IPS-NIHi11 (cell line): ENCODE measurements around the gene PODN.

ENCODE experiments used
- DNase-seq: peaks from one replicate; pipeline ENCODE4 v3.0.0; 2012; ENCODE audit warnings: mixed read lengths, low spot score

The PODN gene

DNA sequence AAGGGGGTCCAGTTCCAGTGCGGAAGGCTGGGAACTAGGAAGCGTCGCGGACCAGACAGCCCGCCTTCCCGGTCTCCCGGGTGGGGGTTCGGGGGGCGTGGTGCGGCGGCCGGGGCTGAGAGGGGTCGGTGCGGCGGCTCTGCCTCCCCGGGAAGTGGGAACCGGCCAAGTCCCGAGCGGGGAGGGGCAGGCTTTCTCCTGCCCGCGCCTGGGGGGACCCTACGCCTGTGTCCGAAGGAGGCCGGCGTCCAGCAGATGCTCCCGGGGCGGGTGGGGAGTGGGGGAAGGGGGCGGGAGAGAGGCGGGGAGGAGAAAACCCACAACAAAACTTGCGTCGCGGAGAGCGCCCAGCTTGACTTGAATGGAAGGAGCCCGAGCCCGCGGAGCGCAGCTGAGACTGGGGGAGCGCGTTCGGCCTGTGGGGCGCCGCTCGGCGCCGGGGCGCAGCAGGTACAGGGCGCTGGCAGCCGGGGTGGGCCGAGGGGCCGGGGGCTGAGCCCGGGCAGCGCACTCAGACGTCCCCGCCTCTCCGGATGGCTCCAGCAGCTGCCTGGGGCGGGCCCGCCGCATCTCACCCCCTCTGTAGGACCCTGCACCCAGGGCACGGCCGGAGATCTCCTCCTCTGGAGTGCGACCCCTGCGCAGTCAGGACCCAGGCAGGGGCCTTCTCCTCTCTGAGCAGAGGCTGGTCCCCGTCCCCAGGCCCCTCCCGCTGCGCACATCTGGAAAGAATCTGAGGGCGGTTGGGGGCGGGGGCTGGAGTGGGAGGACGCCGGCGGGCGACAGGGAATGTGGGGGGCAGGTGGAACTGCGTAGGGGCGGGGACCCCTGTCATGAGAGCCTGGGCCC is at the start of gene PODN:
Gene PODN (plus strand): TSS at position 355 of the 849 bp plus-strand sequence. CDS start 7,643 bp downstream, outside the sequence.
- peak; percentile 66 for DNase-seq

GRCh38 chr1:53014791-53015507 is 47.1 kb upstream of the PODN start:
- peak; percentile 88 for DNase-seq

GRCh38 chr1:53015508-53015860 is 46.5 kb upstream of the PODN start:
- DNase-seq, result no peak

DNA sequence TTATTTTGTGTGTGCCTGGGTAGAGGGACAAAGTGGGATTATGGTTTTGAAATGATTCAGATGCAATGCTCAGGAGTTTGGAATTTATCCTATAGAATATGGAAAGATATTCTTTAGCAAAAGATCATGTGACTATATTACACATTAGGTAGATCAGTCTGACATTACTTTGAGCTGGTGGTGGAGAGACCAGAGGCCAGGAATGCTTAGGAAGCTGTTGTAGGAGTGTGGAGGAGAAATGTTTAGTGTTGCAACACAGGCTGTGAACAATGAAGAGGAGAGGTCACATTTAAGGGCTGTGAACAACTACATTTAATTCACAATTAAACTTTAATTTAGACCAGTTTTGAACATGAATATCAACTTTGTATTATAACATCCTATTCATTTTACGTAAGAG is 45.3 kb upstream of the PODN start:
- DNase-seq, result no peak

DNA sequence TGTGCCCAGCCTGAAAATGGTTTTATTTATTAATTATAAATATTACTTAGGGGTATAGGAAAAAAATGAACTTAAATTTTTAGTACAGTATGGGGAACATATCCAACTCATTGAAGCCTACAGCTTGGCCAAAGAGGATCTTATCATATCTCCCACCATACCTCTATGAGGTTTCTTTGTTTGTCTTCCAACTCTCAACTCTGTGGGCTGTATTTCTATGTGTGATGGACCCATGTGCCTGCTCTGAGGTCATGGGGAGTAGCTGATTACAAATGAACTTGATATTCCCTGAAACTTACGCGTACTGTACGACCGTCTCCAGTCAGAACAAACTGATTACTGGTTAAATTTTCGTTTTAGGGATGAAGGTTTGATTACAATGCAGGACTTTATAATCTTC is 41.4 kb upstream of the PODN start:
- no peak for DNase-seq

DNA sequence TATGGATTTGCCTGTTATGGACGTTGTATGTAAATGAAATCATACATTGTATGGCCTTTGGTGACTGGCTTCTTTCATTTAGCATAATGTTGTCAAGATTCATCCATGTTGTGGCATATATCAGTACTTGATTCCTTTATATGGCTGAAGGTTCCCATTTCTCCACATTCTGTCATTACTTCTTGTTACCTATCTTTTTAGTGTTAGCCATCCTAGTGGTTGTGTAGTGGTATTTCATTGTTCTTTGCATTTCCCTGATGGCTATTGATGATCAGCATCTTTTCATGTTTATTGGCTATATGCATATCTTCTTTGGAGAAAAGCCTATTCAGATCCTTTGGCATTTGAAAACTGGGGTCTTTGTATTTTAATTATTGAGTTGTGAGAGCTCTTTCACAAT is 39.8 kb upstream of the PODN start:
- no peak for DNase-seq

DNA sequence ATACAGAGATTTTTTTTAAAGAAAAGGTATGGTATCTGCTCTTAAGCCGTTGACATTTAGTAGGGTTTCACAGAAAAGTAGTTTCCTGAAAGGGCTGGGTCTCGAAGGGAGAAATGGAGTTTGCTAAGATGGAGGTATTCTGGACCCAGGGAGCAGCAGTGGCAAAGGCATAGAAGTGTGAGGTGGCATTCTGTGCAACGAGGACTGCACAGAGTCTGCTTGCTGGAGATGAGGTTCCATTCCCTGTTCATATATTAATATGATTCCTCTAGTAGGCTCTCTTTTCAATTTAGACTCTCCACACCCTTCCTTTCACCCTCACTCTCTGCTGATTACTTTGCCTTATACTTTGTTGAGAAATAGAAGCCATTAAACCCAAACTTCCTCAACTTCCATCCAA is 38.5 kb upstream of the PODN start:
- DNase-seq, result no peak

DNA sequence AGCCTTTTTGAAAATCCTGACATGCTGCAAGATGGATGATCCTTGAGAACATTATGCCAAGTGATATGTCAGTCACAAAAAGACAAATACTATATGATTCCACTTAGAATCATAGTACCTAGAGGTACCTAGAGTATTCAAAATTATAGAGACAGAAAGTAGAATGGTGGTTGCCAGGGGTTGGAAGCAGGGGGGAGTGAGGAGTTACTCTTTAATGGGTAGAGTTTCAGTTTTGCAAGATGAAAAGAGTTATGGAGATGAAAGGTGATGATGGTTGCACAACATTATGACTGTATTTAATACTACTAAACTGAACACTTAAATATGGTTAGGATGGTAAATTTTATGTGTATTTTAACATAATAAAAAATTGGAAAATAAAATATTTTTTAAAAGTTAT is 37.9 kb upstream of the PODN start:
- DNase-seq, result no peak

- DNase-seq, result peak; percentile 40
Measured at GRCh38 chr1:53025034-53025768, 36.8 kb upstream of the PODN start.

DNA sequence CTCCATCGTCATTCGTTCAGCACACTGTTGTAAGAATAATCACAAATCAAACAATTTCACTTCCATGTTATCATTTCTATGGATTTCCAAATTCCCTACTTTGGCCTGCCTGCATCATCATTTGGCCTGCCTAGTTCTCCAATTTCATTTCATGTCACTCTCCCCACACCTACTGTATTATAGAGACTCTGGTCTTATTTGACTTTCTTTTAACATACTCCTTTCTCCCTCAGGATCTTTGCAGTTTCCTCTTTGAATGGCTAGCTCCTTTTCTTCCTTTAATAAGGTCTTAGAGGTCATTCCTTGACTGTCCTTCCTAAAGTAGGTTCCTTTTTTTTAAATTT is 36.3 kb upstream of the PODN start:
- DNase-seq, result no peak

DNA sequence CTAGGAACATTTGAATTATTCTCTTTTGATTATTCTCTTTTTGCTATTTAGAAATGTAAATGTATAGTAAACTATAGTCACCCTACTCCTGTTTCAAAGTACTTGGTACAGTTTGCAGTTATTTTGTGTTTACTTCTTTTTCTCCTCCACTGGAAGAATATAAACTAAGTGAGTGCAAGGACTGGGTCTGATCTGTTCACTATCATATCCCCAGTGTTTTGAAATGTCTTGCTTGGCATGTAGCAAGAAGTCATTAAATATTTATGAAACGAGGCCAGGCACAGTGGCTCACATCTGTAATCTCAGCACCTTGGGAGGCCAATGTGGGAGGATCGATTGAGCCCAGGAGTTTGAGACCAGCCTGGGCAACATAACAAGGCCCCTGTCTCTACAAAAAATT is 35.8 kb upstream of the PODN start:
- DNase-seq, result no peak

DNA sequence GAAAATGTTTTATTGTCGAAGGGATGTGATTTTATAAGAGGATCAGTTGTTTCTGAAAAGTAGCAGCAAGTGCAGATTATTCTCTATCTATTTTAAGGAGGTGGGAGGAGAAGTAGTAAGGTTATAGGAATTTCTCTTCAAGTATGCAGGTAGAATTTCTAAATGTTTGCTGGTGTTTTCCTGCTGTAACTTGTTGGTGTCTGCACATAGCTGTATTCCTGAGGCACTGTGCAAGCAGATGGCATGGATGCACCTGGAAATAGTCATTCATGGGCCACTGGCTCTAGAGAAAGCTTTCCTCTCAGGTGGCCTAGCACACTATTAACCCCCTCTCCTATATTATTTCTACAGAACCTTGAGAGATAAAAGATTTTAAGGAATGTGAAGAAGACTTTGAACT is 30.3 kb upstream of the PODN start:
- DNase-seq, result no peak

DNA sequence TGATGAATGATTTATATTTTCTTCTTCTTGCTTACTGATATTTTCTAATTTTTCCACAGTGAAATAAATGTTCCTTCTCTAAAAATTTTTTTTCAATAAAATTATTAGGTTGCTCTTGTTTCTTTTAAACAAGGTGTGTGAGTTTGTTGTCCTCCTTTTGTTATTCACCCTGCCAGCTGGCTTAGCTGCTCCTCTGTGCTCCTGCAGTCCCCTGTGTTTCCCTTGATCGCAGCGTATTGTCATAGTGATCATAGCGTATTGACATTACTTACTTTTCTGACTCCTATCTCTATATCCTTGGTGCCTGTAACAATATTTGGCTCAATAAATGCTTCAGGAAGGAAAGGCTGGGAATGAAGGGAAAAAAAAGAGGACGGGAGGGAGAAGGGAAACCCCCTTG is 24.9 kb upstream of the PODN start:
- DNase-seq, result peak; percentile 38

DNA sequence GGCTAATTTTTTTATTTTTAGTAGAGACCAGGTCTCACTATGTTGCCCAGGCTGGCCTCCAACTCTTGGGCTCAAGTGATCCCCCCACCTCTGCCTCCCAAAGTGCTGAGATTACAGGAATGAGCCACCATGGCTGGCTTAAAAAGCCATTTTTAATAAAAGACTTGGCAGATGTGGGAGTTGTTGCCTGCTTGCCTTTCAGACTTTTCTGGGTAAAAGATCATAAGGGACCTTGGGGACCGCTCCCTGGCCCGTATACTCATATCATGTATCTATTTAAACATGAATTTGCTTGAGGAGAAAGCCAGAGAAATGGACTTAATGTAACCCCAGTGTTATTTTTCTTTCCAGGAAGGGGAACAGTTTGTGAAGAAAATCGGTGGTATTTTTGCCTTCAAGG is 23.4 kb upstream of the PODN start:
- DNase-seq, result no peak

DNA sequence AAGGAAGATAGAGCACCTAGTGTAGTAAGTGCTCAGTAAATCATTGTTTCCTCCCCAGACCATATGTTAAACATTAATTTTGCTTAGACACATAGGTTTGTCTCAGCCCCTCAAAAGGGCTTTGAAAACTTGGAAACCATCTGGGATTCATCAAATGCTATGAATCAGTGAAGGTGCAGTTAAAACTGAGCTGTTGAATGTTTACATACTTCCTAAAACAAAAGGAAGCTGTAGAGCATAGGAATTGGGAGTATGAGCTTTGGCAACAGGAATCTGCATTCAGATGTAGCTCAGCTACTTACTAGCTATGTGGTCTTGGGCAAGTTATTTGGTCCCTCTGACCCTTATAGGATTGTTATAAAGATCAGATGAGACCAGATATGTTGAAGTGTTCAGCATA is 18.7 kb upstream of the PODN start:
- DNase-seq, result no peak

DNA sequence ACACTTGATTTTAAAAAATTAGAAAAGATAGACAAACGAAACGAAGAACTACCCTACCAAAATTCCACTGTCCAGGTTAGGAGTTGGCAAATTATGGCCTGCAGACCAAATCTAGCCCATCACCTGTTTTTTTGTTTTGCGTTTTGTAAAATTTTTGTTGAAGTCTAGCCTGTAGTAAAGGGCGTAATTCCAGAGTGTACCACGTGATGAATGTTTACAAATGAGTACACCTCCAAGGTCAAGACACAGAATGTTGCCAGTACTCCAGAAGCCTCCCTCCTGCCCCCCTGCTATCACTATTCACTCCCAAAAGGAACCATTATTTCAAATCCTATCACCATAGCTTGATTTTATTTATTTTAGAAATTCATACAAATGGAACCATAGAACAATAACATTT is 17.1 kb upstream of the PODN start:
- DNase-seq, result no peak

DNA sequence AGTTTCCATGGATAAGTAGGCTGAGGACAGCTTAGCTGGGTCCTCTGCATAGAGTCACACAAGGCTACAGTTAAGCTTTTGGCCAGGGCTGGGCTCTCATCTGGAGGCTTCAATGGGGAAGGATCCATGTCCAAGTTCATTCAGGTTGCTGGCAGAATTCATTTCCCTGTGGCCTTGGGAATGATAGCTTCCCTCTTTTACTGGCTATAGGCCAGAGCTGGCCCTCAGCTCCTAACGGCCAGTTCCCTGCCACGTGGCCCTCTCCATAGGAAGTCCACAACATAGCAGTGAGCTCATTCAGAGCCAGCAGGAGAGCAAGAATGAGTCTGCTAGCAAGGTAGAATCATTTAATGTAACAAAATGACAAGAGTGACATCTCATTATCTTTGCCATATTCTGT is 15.1 kb upstream of the PODN start:
- DNase-seq, result peak; percentile 39

DNA sequence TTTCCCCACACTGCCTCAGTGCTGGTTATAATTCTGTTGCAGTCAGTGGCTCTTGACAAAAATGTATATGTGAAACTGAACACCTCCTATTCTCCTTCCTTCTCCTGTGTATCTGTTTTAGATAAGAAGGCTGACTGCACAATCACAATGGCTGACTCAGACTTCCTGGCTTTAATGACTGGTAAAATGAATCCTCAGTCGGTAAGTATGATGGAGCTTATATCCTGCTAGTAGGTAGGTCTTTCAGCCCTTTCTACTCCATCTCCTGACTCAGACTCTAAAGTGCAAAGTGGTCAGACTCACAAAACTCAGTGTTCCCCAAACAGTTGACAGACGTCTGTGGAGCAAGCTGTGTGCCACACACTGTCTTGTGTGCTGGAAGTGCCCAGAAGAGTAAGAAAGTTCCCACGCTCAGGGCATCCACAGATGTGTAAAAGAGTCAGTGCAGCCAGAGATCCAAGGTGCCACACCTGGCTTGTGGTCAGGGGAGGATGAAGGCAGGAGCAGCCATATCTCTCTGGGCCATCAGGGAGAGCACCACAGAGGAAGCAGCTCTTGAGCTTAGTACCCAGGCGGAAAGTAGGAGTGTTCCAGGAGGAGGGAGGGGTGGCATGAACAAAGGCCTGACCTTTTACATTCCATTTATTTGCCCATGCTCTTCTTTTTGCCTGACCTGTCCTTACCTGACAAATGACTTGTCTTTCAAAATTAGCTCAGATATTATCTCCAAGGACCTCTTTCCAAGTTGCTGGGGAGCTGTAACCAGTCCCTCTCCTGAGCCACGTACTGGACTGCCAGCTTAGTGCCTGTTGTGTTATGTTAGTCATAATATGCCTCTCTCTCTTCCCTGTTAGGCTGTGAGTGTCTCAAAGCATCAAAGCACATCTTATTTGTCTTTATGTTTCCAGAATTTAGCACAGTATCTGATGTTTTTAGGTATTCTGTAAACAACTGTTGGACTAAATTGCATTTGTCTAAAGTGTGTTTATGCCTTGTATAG is 14.0 kb upstream of the PODN start:
- DNase-seq, result no peak

- no peak for DNase-seq
Measured at GRCh38 chr1:53048960-53049573, 12.9 kb upstream of the PODN start.

DNA sequence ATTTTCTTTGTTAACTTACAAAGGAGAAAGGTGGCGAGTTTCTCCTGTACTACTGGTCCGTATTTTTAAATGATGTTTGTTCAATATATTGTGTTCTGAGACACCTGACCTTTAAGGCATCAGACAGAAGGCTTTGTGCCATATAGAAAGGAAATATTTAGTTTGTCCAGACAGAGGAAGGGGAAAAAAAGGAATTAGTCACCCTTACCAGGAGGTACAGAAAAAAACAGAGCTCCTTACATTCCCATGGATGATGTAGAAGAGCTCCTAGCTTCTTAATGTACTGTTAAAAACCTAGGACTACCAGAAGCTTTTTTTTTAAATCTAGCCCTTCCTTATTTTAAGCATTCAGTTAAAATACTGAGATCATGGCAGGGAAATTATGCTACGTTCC is 12.4 kb upstream of the PODN start:
- no peak for DNase-seq

GRCh38 chr1:53050310-53050709 is 11.7 kb upstream of the PODN start:
- DNase-seq, result no peak
